Measurements from ENCODE around the gene AMOTL2. TPM values are rescaled to one million over a fixed set of nuclear protein-coding genes. Genes with fewer than 3 reads are reported as not detected.

Gene AMOTL2
- total and polyA plus RNA-seq, 2 donors (not counting 1 experiment from before 2014, with no cell fraction given), result not detected

DNA sequence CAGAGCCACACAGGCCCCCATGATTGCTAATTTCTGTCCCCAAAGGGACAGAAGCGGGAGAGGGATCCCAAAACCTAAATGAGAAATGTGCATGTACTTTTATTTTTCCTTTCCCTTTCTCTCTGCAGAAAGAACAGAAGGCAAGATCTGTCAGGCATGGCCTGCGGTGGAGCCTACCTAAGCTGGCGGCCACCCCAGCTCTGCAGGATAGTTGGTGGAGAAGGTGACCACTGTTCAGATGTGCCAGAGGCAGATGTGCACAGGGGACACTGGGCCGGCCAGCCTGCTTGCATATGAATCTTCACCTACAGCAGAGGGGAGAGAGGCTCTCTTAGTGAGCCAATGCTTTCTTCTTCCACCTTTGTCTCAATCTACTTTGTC lies 2.1 kb upstream of the AMOTL2 start:
- peaks cover 0 to 46% (median 9%) of the 10 kb centered on the region in 4 experiments for H3K27me3 ChIP-seq (replicated peaks in 1 of 4; ENCODE audit: control extremely low read depth in 1 of 4, control insufficient read depth in 3 of 4, insufficient read depth in 4 of 4, low read length in 3 of 4)
- H3K4me1 Mint-ChIP-seq, result peaks cover 22% of the 10 kb centered on the region
- no peak overlapping the region for H3K27ac Mint-ChIP-seq
- H3K9me3 ChIP-seq (ENCODE audit: control extremely low read depth in 1 of 3, control insufficient read depth in 2 of 3, insufficient read depth in 1 of 3, low read length in 2 of 3), result peaks cover 0 to 6% (median 5%) of the 10 kb centered on the region in 3 donors
- no peak overlapping the region for H3K4me2 ChIP-seq (replicated peaks; ENCODE audit: low read depth, low read length, poor library complexity, severe bottlenecking)
- H3K9me3 Mint-ChIP-seq (ENCODE audit: insufficient read depth), result peaks cover 6% of the 10 kb centered on the region
- ChIA-PET POLR2A (no interaction called here), CTCF (interaction anchor here (0.7 to 1.8 kb wide), 2 partner anchors 69 to 164 kb away, joined by 3 to 5 read pairs; no protein-coding TSS in a partner anchor)
- intact Hi-C loops (cut with micrococcal nuclease), result loop anchor here (5.0 kb wide), 1 partner anchor 164 kb away; no protein-coding TSS in a partner anchor
- H3K36me3 ChIP-seq (replicated peaks in 1 of 2; ENCODE audit: control extremely low read depth in 1 of 2, control insufficient read depth in 1 of 2, extremely low read depth in 1 of 2, insufficient read depth in 2 of 2, low read length in 1 of 2), result no peaks in the 10 kb centered on the region
- H2AFZ ChIP-seq (ENCODE audit: insufficient read depth, low read depth, low read length, poor library complexity, severe bottlenecking), result no peak overlapping the region
- H3K27ac ChIP-seq (ENCODE audit: low read length in 2 of 2), result no peak overlapping the region
- no peaks in the 10 kb centered on the region for H3K79me2 ChIP-seq (ENCODE audit: control insufficient read depth, insufficient read depth, low read length)
- ATAC-seq (ENCODE audit: low read depth), result no peak
- H3K4me3 Mint-ChIP-seq, result no peak overlapping the region
- peaks cover 3% of the 10 kb centered on the region in 2 donors for H3K4me1 ChIP-seq (ENCODE audit: control insufficient read depth in 2 of 2, insufficient read depth in 2 of 2, low read length in 2 of 2)
- no peaks in the 10 kb centered on the region for H4K20me1 ChIP-seq (ENCODE audit: control insufficient read depth, insufficient read depth, low read length, poor library complexity, severe bottlenecking)
- H3K4me3 ChIP-seq (ENCODE audit: control extremely low read depth in 1 of 5, extremely low read depth in 1 of 5, insufficient read depth in 1 of 5, low read depth in 2 of 5, low read length in 4 of 5), result no peak overlapping the region
- WGBS (ENCODE audit: insufficient coverage), result 91% methylated on average over 3 of the region's 4 CpGs
- TF ChIP-seq CTCF (IDR thresholded peaks at IDR 0.05) (no peak), EZH2 (IDR thresholded peaks at IDR 0.05; ENCODE audit: borderline replicate concordance, insufficient read depth, low read depth, low read length, poor library complexity, severe bottlenecking) (no peak)
- H3K9ac ChIP-seq (ENCODE audit: low read length), result no peak overlapping the region
- H3K27me3 Mint-ChIP-seq, result peaks cover 46% of the 10 kb centered on the region
- DNase-seq, result no peak

DNA sequence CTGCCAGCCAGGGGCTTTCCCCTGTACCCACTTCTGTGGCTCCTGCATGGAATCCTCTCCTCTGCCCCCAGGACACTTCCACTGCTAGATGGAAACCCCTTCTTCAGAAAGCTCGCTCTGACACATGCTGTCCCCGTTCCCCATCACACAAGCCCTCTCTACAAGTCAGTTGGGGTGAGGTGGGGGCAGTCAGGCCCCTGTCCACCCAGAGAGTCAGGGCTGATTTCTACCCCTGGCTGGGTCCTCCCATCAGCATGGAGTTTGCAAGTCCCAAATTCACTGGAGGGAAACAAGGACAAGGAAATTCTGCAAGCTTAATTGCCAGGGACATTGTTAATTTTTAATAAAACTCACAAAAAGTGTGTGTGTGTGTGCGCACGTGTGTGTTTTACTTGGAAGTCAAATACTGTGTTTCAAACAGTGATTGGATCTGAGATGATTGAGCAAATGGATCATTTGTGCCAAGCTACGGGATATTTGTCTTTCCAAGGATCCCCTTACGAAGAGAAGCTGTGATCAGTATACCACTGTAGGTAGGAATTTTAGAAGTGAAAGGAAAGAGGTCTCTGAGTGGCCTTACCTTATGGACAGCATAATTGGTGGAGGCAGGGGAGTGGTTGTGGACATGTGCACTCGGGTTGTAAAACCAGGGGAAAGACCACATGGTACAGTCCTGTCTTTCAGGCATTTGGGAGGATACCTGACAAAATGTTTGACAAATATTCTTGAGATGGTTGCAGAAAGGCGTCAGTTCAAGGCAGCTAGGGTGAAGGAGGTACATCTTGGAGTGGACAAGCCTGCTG lies 1.5 kb upstream of the AMOTL2 start:
- Mint-ChIP-seq H3K27me3 (peaks cover 49% of the 10 kb centered on the region), H3K4me1 (peaks cover 20% of the 10 kb centered on the region), H3K4me3 (peak overlapping the region; percentile 62), H3K9me3 (ENCODE audit: insufficient read depth) (peaks cover 6% of the 10 kb centered on the region), H3K27ac (no peak overlapping the region)
- H3K4me1 ChIP-seq (ENCODE audit: control insufficient read depth in 2 of 2, insufficient read depth in 2 of 2, low read length in 2 of 2), result peaks cover 3% of the 10 kb centered on the region in 2 donors
- ATAC-seq (ENCODE audit: low read depth) (no peak), DNase-seq (no peak)
- H3K27me3 ChIP-seq (replicated peaks in 1 of 4; ENCODE audit: control extremely low read depth in 1 of 4, control insufficient read depth in 3 of 4, insufficient read depth in 4 of 4, low read length in 3 of 4), result peaks cover 0 to 48% (median 9%) of the 10 kb centered on the region in 4 experiments
- H3K79me2 ChIP-seq (ENCODE audit: control insufficient read depth, insufficient read depth, low read length), result no peaks in the 10 kb centered on the region
- no peak for TF ChIP-seq EZH2 (IDR thresholded peaks at IDR 0.05; ENCODE audit: borderline replicate concordance, insufficient read depth, low read depth, low read length, poor library complexity, severe bottlenecking)
- no peak for TF ChIP-seq CTCF (IDR thresholded peaks at IDR 0.05)
- peaks cover 0 to 5% (median 3%) of the 10 kb centered on the region in 3 donors for H3K9me3 ChIP-seq (ENCODE audit: control extremely low read depth in 1 of 3, control insufficient read depth in 2 of 3, insufficient read depth in 1 of 3, low read length in 2 of 3)
- no peak overlapping the region for H3K4me2 ChIP-seq (replicated peaks; ENCODE audit: low read depth, low read length, poor library complexity, severe bottlenecking)
- CTCF ChIA-PET, result interaction anchor here (1.8 kb wide), 1 partner anchor 163 kb away, joined by 5 read pairs; no protein-coding TSS in a partner anchor
- no peak overlapping the region for H2AFZ ChIP-seq (ENCODE audit: insufficient read depth, low read depth, low read length, poor library complexity, severe bottlenecking)
- no peak overlapping the region for H3K4me3 ChIP-seq (ENCODE audit: control extremely low read depth in 1 of 5, extremely low read depth in 1 of 5, insufficient read depth in 1 of 5, low read depth in 2 of 5, low read length in 4 of 5)
- H3K27ac ChIP-seq (ENCODE audit: low read length in 2 of 2), result no peak overlapping the region
- no peaks in the 10 kb centered on the region for H3K36me3 ChIP-seq (replicated peaks in 1 of 2; ENCODE audit: control extremely low read depth in 1 of 2, control insufficient read depth in 1 of 2, extremely low read depth in 1 of 2, insufficient read depth in 2 of 2, low read length in 1 of 2)
- POLR2A ChIA-PET, result no interaction called here
- intact Hi-C loops (cut with micrococcal nuclease), result loop anchor here (5.0 kb wide), 1 partner anchor 163 kb away; no protein-coding TSS in a partner anchor
- 82% methylated on average over 7 of the region's 8 CpGs for WGBS (ENCODE audit: insufficient coverage)
- no peak overlapping the region for H3K9ac ChIP-seq (ENCODE audit: low read length)
- no peaks in the 10 kb centered on the region for H4K20me1 ChIP-seq (ENCODE audit: control insufficient read depth, insufficient read depth, low read length, poor library complexity, severe bottlenecking)
